Endodermal cell (in vitro differentiated cells): Measurements from ENCODE around the gene PARN. TPM values are rescaled to one million over a fixed set of nuclear protein-coding genes. Genes with fewer than 3 reads are reported as not detected.

Source experiments
- DNase-seq: peaks from one replicate; pipeline ENCODE4 v3.0.0-alpha.2; 2017
- H3K27ac ChIP-seq: 2 replicates; pipeline ENCODE4 v1.5.1; 2013; ENCODE audit warnings: mild to moderate bottlenecking, low read depth, low read length, moderate library complexity
- H3K27me3 ChIP-seq: 2 replicates; pipeline ENCODE4 v1.6.1; 2013; ENCODE audit warnings: mild to moderate bottlenecking, low read length, moderate library complexity; ENCODE audit not compliant: insufficient read depth, control insufficient read depth, poor library complexity, severe bottlenecking
- H3K36me3 ChIP-seq: 2 replicates; pipeline ENCODE4 v1.7.0; 2013; ENCODE audit warnings: mild to moderate bottlenecking, low read length, moderate library complexity; ENCODE audit not compliant: control insufficient read depth, insufficient read depth
- H3K4me1 ChIP-seq: one replicate; pipeline ENCODE4 v1.7.0; 2013; ENCODE audit warnings: low read length; ENCODE audit not compliant: control insufficient read depth, insufficient read depth
- H3K4me3 ChIP-seq: 2 replicates; pipeline ENCODE4 v1.5.1; 2013; ENCODE audit warnings: mild to moderate bottlenecking, low read length, moderate library complexity
- H3K9ac ChIP-seq: 2 replicates; pipeline ENCODE4 v1.6.1; 2013; ENCODE audit warnings: mild to moderate bottlenecking, low read length, moderate library complexity; ENCODE audit not compliant: poor library complexity, severe bottlenecking; ENCODE audit errors: extremely low read depth
- H3K9me3 ChIP-seq: 2 replicates; pipeline ENCODE4 v1.6.1; 2013; ENCODE audit warnings: mild to moderate bottlenecking, low read length, moderate library complexity; ENCODE audit not compliant: control insufficient read depth
- H3K27ac Mint-ChIP-seq: 2 replicates; pipeline ENCODE4 v1.8.0; 2020; ENCODE audit warnings: mixed read lengths
- H3K27me3 Mint-ChIP-seq: 2 replicates; pipeline ENCODE4 v1.8.0; 2021; ENCODE audit warnings: mild to moderate bottlenecking, mixed read lengths; ENCODE audit not compliant: insufficient read depth
- H3K36me3 Mint-ChIP-seq: 2 replicates; pipeline ENCODE4 v1.8.0; 2020; ENCODE audit warnings: low read depth, mixed read lengths
- H3K4me1 Mint-ChIP-seq: 2 replicates; pipeline ENCODE4 v1.8.0; 2020; ENCODE audit warnings: mixed read lengths
- H3K4me3 Mint-ChIP-seq: 2 replicates; pipeline ENCODE4 v1.8.0; 2020; ENCODE audit warnings: mild to moderate bottlenecking, moderate library complexity, mixed read lengths
- H3K9me3 Mint-ChIP-seq: 2 replicates; pipeline ENCODE4 v1.8.0; 2020; ENCODE audit warnings: mild to moderate bottlenecking, mixed read lengths
- WGBS, 2 experiments: methylation state at CpG; one replicate each; pipeline versions ENCODE4 v1.1.5 to v1.1.7; 2013; ENCODE audit warnings: missing lambda C conversion rate in 2 of 2, mixed read lengths in 1 of 2; ENCODE audit not compliant: insufficient coverage in 1 of 2, insufficient read length in 1 of 2; 5-methylcytosine and 5-hydroxymethylcytosine counted together
- total RNA-seq, 2 donors: library from RNA; stranded (reverse); fragmentation: NEBNext Ultra II Directional in 1 of 2; extraction: Animal tissue kit (Norgen Biotek cat#: 25700) in 1 of 2; gene quantifications; 2 replicates in 1 of 2; 3 replicates in 1 of 2; pipeline ENCODE4 v1.2.1, GENCODE V29; 2021
- TF ChIP-seq, protein P1 (sequence below): fragments of 200-600 bp; sonication (generic); conservative IDR thresholded peaks from 2 replicates; pipeline ENCODE4 v1.5.0; 2021; ENCODE audit warnings: antibody characterized with exemption, mild to moderate bottlenecking

Gene PARN
- total RNA-seq, 2 donors from 2014 or later = 43.7 to 45.7 TPM

GRCh38 chr16:14652726-14653125, 22.7 kb upstream of the PARN start:
- H3K4me1 ChIP-seq = no peaks in the 10 kb centered on the region
- H3K27ac Mint-ChIP-seq = no peak overlapping the region
- TF ChIP-seq, protein P1, sequence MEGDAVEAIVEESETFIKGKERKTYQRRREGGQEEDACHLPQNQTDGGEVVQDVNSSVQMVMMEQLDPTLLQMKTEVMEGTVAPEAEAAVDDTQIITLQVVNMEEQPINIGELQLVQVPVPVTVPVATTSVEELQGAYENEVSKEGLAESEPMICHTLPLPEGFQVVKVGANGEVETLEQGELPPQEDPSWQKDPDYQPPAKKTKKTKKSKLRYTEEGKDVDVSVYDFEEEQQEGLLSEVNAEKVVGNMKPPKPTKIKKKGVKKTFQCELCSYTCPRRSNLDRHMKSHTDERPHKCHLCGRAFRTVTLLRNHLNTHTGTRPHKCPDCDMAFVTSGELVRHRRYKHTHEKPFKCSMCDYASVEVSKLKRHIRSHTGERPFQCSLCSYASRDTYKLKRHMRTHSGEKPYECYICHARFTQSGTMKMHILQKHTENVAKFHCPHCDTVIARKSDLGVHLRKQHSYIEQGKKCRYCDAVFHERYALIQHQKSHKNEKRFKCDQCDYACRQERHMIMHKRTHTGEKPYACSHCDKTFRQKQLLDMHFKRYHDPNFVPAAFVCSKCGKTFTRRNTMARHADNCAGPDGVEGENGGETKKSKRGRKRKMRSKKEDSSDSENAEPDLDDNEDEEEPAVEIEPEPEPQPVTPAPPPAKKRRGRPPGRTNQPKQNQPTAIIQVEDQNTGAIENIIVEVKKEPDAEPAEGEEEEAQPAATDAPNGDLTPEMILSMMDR = no peak
- no peaks in the 10 kb centered on the region for H3K27me3 Mint-ChIP-seq
- H3K4me1 Mint-ChIP-seq = peaks cover 31% of the 10 kb centered on the region
- no peak overlapping the region for H3K4me3 Mint-ChIP-seq
- no peak overlapping the region for H3K27ac ChIP-seq
- no peaks in the 10 kb centered on the region for H3K9me3 Mint-ChIP-seq
- H3K27me3 ChIP-seq = no peaks in the 10 kb centered on the region
- peaks cover 84% of the 10 kb centered on the region for H3K36me3 ChIP-seq
- no peaks in the 10 kb centered on the region for H3K9me3 ChIP-seq
- H3K9ac ChIP-seq = no peak overlapping the region
- H3K36me3 Mint-ChIP-seq = peaks cover 71% of the 10 kb centered on the region
- WGBS, 2 experiments = 100% methylated on average over 1 of the region's 2 CpGs
- DNase-seq = no peak
- no peak overlapping the region for H3K4me3 ChIP-seq

- Histone ChIP-seq H3K4me1 (no peaks in the 10 kb centered on the region), H3K9me3 (no peaks in the 10 kb centered on the region), H3K4me3 (no peak overlapping the region), H3K27me3 (no peaks in the 10 kb centered on the region), H3K27ac (no peak overlapping the region), H3K36me3 (peaks cover 84% of the 10 kb centered on the region), H3K9ac (no peak overlapping the region)
- peaks cover 21% of the 10 kb centered on the region for H3K4me1 Mint-ChIP-seq
- no peaks in the 10 kb centered on the region for H3K27me3 Mint-ChIP-seq
- no peaks in the 10 kb centered on the region for H3K9me3 Mint-ChIP-seq
- TF ChIP-seq, protein P1 = no peak
- no peak for DNase-seq
- no peak overlapping the region for H3K4me3 Mint-ChIP-seq
- WGBS, 2 experiments = 92 to 98% methylated on average over 4 to 6 of the region's 6 CpGs
- no peak overlapping the region for H3K27ac Mint-ChIP-seq
- H3K36me3 Mint-ChIP-seq = peaks cover 61% of the 10 kb centered on the region
Observed at GRCh38 chr16:14650629-14651028, 20.6 kb upstream of the PARN start.

DNA sequence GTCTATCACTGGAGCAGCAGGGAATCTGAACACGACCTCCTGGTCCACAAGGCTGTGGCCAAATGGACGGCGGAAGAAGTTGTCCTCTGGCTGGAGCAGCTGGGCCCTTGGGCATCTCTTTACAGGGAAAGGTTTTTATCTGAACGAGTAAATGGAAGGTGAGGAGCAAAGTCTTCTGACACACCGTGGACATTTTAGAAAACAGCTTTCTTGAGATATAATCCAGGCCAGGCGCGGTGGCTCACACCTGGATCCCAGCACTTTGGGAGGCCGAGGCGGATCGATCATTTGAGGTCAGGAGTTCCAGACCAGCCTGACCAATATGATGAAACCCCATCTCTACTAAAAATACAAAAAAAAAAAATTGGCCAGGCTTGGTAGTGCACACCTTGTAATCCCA, 19.8 kb upstream of the PARN start:
- H3K27me3 ChIP-seq = no peaks in the 10 kb centered on the region
- 93 to 94% methylated on average over 10 of the region's 10 CpGs for WGBS, 2 experiments
- H3K27ac Mint-ChIP-seq = peak overlapping the region; percentile 75
- no peak overlapping the region for H3K27ac ChIP-seq
- no peaks in the 10 kb centered on the region for H3K9me3 Mint-ChIP-seq
- H3K9ac ChIP-seq = no peak overlapping the region
- H3K4me1 ChIP-seq = no peaks in the 10 kb centered on the region
- peaks cover 63% of the 10 kb centered on the region for H3K36me3 Mint-ChIP-seq
- no peak overlapping the region for H3K4me3 Mint-ChIP-seq
- TF ChIP-seq, protein P1 = no peak
- peaks cover 19% of the 10 kb centered on the region for H3K4me1 Mint-ChIP-seq
- H3K36me3 ChIP-seq = peaks cover 86% of the 10 kb centered on the region
- H3K27me3 Mint-ChIP-seq = no peaks in the 10 kb centered on the region
- no peak for DNase-seq
- H3K9me3 ChIP-seq = no peaks in the 10 kb centered on the region
- no peak overlapping the region for H3K4me3 ChIP-seq
